Liver (tissue), 3 donors: ENCODE measurements around the gene AFM.

Experiments used
- ATF3 ChIP-seq: IDR thresholded peaks from 2 replicates; pipeline ENCODE4 v1.6.1; 2016; ENCODE audit warnings: antibody characterized with exemption
- CTCF ChIP-seq: fragments of 150-350 bp; IDR thresholded peaks from 2 replicates; pipeline ENCODE4 v1.5.1; 2017; ENCODE audit warnings: improper control_type of control experiment, low read depth, low read length; ENCODE audit not compliant: missing input control
- YY1 ChIP-seq: IDR thresholded peaks from 2 replicates; pipeline ENCODE4 v1.6.1; 2016; ENCODE audit warnings: antibody characterized with exemption, mild to moderate bottlenecking
- donor health status: healthy.
- donor health status: healthy.

- TF ChIP-seq CTCF: no peak
- TF ChIP-seq YY1: no peak
- TF ChIP-seq ATF3: no peak
These were observed 48.4 kb upstream of the AFM start for GRCh38 chr4:73433140-73433539.
